B cell (primary cell): ENCODE results near the gene PAK6. TPM values are rescaled to one million over a fixed set of nuclear protein-coding genes. Genes with fewer than 3 reads are reported as not detected.

Experiments
- ATAC-seq: fragments of 200-7000 bp; cut with Tn5 transposase; one replicate; pipeline ENCODE4 v1.10.0; 2021; ENCODE audit warnings: low read depth, mild to moderate bottlenecking, moderate number of reproducible peaks, moderate library complexity
- CTCF ChIA-PET: fragments of 350-600 bp; sonication (Branson Sonifier 250); formaldehyde crosslinking; loops from one replicate; lab custom pipeline; 2021; ENCODE audit warnings: antibody characterized with exemption, inconsistent platforms; lab: Charles Lee
- POLR2A ChIA-PET: fragments of 350-600 bp; sonication (Branson Sonifier 250); formaldehyde crosslinking; loops from one replicate; lab custom pipeline; 2021; ENCODE audit warnings: antibody characterized with exemption; lab: Charles Lee
- DNase-seq: peaks from one replicate; pipeline ENCODE4 v3.0.0; 2013
- H2AFZ ChIP-seq: 2 replicates; pipeline ENCODE4 v1.6.1; 2012; ENCODE audit warnings: mild to moderate bottlenecking, low read depth, low read length; ENCODE audit not compliant: insufficient read depth, poor library complexity, severe bottlenecking
- H3K27ac ChIP-seq, 2 donors: 1 replicate in 1 of 2; 2 replicates in 1 of 2; pipeline ENCODE4 v1.5.1; 2012 to 2013; ENCODE audit warnings: low read length in 2 of 2, mild to moderate bottlenecking in 2 of 2, moderate library complexity in 1 of 2
- H3K27me3 ChIP-seq, 4 experiments: fragments of 200-600 bp in 1 of 4; sonication (generic) in 1 of 4; replicated peaks in 1 of 4; 1 replicate in 2 of 4; 2 replicates in 2 of 4; pipeline versions ENCODE4 v1.6.1 to v1.7.0; 2013 to 2016; ENCODE audit warnings: low read length in 3 of 4, mild to moderate bottlenecking in 2 of 4, mixed read lengths in 1 of 4, moderate library complexity in 1 of 4; ENCODE audit not compliant: insufficient read depth in 4 of 4, control insufficient read depth in 3 of 4; ENCODE audit errors: control extremely low read depth in 1 of 4
- H3K36me3 ChIP-seq, 2 experiments: replicated peaks in 1 of 2; 1 replicate in 1 of 2; 2 replicates in 1 of 2; pipeline versions ENCODE4 v1.6.1 to v1.7.1; 2013; ENCODE audit warnings: low read length in 1 of 2; ENCODE audit not compliant: insufficient read depth in 2 of 2, control insufficient read depth in 1 of 2; ENCODE audit errors: control extremely low read depth in 1 of 2, extremely low read depth in 1 of 2
- H3K4me1 ChIP-seq, 2 donors: fragments of 200-600 bp in 1 of 2; sonication (generic) in 1 of 2; 1 replicate in 1 of 2; 2 replicates in 1 of 2; pipeline versions ENCODE4 v1.5.1 to v1.6.1; 2013 to 2017; ENCODE audit warnings: low read length in 2 of 2; ENCODE audit not compliant: control insufficient read depth in 2 of 2, insufficient read depth in 2 of 2
- H3K4me2 ChIP-seq: replicated peaks from 2 replicates; pipeline ENCODE3; 2012; ENCODE audit warnings: mild to moderate bottlenecking, low read depth, low read length; ENCODE audit not compliant: poor library complexity, severe bottlenecking
- H3K4me3 ChIP-seq, 5 experiments: fragments of 200-600 bp in 1 of 5; sonication (generic) in 1 of 5; 1 replicate in 3 of 5; 2 replicates in 2 of 5; pipeline versions ENCODE4 v1.5.1 to v1.7.0; 2011 to 2016; ENCODE audit warnings: low read length in 4 of 5, mild to moderate bottlenecking in 4 of 5, low read depth in 2 of 5, control low read depth in 1 of 5, moderate library complexity in 1 of 5; ENCODE audit not compliant: insufficient read depth in 1 of 5; ENCODE audit errors: control extremely low read depth in 1 of 5, extremely low read depth in 1 of 5
- H3K79me2 ChIP-seq: fragments of 200-600 bp; sonication (generic); one replicate; pipeline ENCODE4 v1.6.0; 2016; ENCODE audit warnings: low read length; ENCODE audit not compliant: control insufficient read depth, insufficient read depth
- H3K9ac ChIP-seq: fragments of 200-600 bp; sonication (generic); 2 replicates; pipeline ENCODE4 v1.6.1; 2017; ENCODE audit warnings: mild to moderate bottlenecking, low read length, moderate library complexity
- H3K9me3 ChIP-seq, 3 donors: one replicate each; pipeline versions ENCODE4 v1.6.1 to v1.7.1; 2013; ENCODE audit warnings: low read length in 2 of 3; ENCODE audit not compliant: control insufficient read depth in 2 of 3, insufficient read depth in 1 of 3; ENCODE audit errors: control extremely low read depth in 1 of 3
- H4K20me1 ChIP-seq: 2 replicates; pipeline ENCODE4 v1.6.0; 2012; ENCODE audit warnings: mild to moderate bottlenecking, low read length; ENCODE audit not compliant: insufficient read depth, control insufficient read depth, poor library complexity, severe bottlenecking
- H3K27ac Mint-ChIP-seq: one replicate; pipeline ENCODE4 v1.8.0; 2021; ENCODE audit warnings: mixed read lengths
- H3K27me3 Mint-ChIP-seq: one replicate; pipeline ENCODE4 v1.8.0; 2021; ENCODE audit warnings: mixed read lengths
- H3K4me1 Mint-ChIP-seq: one replicate; pipeline ENCODE4 v1.8.0; 2021; ENCODE audit warnings: mixed read lengths
- H3K4me3 Mint-ChIP-seq: one replicate; pipeline ENCODE4 v1.8.0; 2021; ENCODE audit warnings: mixed read lengths
- H3K9me3 Mint-ChIP-seq: one replicate; pipeline ENCODE4 v1.8.0; 2022; ENCODE audit warnings: mixed read lengths; ENCODE audit not compliant: insufficient read depth
- CTCF ChIP-seq: fragments of 200-600 bp; IDR thresholded peaks from one replicate; pipeline ENCODE4 v1.8.0; 2022; ENCODE audit warnings: antibody characterized with exemption, mild to moderate bottlenecking
- EZH2 ChIP-seq: IDR thresholded peaks from 2 replicates; pipeline ENCODE4 v1.6.1; 2012; ENCODE audit warnings: borderline replicate concordance, low read depth, mild to moderate bottlenecking, moderate library complexity, low read length; ENCODE audit not compliant: insufficient read depth, poor library complexity, severe bottlenecking
- WGBS: methylation state at CpG from one replicate; pipeline ENCODE4 v1.1.5; 2013; ENCODE audit warnings: missing lambda C conversion rate; ENCODE audit not compliant: insufficient coverage; 5-methylcytosine and 5-hydroxymethylcytosine counted together
- intact Hi-C: fragments of 100-400 bp; cut with micrococcal nuclease; formaldehyde crosslinking; loops from one replicate; pipeline ENCODE4 v1.10.0; 2022
- polyA plus RNA-seq: library from polyadenylated mRNA; depleted of rRNA; stranded (reverse); fragments of >200 nt; gene quantifications from 2 replicates; pipeline ENCODE4 v1.2.3, GENCODE V29; 2012
- total RNA-seq, 2 donors: library from RNA; stranded (reverse); fragments of 120-200 nt in 1 of 2; gene quantifications; 1 replicate in 1 of 2; 2 replicates in 1 of 2; pipeline versions ENCODE4 v1.2.3 to v1.2.4, GENCODE V29; 2013 to 2022

The PAK6 gene
- total and polyA plus RNA-seq, 2 donors (not counting 1 experiment from before 2014, with no cell fraction given) = 0.45 to 1.2 TPM

- H3K4me3 Mint-ChIP-seq = peak overlapping the region; percentile 79
- under 1% methylated on average over 92 of the region's 92 CpGs for WGBS
- H3K9me3 Mint-ChIP-seq = no peaks in the 10 kb centered on the region
- Histone ChIP-seq H3K9me3 (peaks cover 0 to 11% (median 0%) of the 10 kb centered on the region in 3 donors), H4K20me1 (no peaks in the 10 kb centered on the region), H3K4me3 (peak overlapping the region; percentile 21 to 76 (median 56)), H3K36me3 (no peaks in the 10 kb centered on the region), H3K27me3 (peaks cover 0 to 48% (median 23%) of the 10 kb centered on the region in 4 experiments), H3K4me1 (peaks cover 17 to 29% of the 10 kb centered on the region in 2 donors), H3K9ac (peak overlapping the region; percentile 71), H3K79me2 (no peaks in the 10 kb centered on the region), H3K4me2 (peak overlapping the region; percentile 98), H3K27ac (no peak overlapping the region), H2AFZ (peak overlapping the region; percentile 80)
- peak; percentile 71 for TF ChIP-seq CTCF
- no peak for TF ChIP-seq EZH2
- H3K4me1 Mint-ChIP-seq = peaks cover 22% of the 10 kb centered on the region
- ChIA-PET CTCF (interaction anchor here (1.0 to 5.7 kb wide), 4 partner anchors 7 to 235 kb away, joined by 3 to 58 read pairs (median 19); partner anchors contain the start of gene PLCB2), POLR2A (interaction anchor here (1.5 kb wide), 1 partner anchor 27 kb away, joined by 6 read pairs; no protein-coding TSS in a partner anchor)
- no peak overlapping the region for H3K27ac Mint-ChIP-seq
- intact Hi-C loops = loop anchor here (5.0 kb wide), 2 partner anchors 40 to 350 kb away; partner anchors contain the start of genes EIF2AK4 and INAFM2
- peak; percentile 65 for ATAC-seq
- H3K27me3 Mint-ChIP-seq = peaks cover 21% of the 10 kb centered on the region
- peak; percentile 79 for DNase-seq
These were observed 43.4 kb downstream of the PAK6 start for GRCh38 chr15:40282147-40282868.
